Body of pancreas (tissue), 4 donors: ENCODE data around the gene RBM20.

Source experiments
- POLR2A ChIP-seq, 3 donors: fragments of 450-650 bp; IDR thresholded peaks; one replicate each; pipeline ENCODE4 v1.6.1; 2016; ENCODE audit warnings: antibody characterized with exemption in 3 of 3, mild to moderate bottlenecking in 2 of 3
- TF ChIP-seq, protein P1 (sequence below), 7 experiments: fragments of 450-650 bp in 4 of 7; fragments of 200-600 bp in 3 of 7; sonication (generic) in 3 of 7; IDR thresholded peaks; one replicate each; pipeline ENCODE4 v1.5.1; 2016 to 2019; ENCODE audit warnings: antibody characterized with exemption in 7 of 7

DNA sequence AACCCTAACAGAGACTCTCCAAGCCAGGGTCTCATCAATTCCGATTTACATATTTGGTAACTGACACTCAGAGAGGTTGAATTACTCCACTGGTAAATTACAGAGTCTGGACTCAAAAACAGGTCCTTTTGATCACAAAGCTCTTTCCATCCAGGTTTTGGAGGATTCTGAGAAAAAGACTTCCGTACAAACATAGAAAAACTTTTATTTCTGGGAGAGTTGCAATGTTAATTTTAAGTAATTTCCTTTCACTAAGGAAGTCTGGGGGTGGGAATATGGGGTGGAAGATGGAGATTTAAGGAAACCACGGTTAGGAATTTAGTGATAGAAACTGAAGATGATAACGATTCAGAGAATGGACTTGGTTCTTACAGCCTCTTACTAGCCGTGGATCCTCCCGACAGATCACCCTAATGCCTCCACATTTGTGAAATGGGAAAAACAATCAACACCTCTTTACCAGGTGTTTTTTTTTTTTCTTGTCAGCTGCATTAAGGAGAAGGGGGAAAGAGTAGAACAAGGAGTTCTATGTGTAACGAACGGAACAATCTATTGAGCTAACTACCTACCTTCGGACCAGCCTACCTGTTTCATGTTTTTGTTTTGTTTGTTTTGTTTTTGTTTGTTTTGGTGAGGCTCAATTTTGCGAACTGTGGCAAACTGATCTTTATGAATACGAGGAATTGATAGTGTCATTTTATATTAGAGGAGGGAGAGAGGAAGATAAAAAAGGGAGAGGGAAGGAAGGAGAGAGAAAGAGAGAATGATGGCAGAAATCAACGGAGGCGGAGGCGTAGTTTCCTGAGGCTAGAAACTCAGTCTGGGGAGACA, 1.7 kb upstream of the RBM20 start:
- TF ChIP-seq, protein P1, sequence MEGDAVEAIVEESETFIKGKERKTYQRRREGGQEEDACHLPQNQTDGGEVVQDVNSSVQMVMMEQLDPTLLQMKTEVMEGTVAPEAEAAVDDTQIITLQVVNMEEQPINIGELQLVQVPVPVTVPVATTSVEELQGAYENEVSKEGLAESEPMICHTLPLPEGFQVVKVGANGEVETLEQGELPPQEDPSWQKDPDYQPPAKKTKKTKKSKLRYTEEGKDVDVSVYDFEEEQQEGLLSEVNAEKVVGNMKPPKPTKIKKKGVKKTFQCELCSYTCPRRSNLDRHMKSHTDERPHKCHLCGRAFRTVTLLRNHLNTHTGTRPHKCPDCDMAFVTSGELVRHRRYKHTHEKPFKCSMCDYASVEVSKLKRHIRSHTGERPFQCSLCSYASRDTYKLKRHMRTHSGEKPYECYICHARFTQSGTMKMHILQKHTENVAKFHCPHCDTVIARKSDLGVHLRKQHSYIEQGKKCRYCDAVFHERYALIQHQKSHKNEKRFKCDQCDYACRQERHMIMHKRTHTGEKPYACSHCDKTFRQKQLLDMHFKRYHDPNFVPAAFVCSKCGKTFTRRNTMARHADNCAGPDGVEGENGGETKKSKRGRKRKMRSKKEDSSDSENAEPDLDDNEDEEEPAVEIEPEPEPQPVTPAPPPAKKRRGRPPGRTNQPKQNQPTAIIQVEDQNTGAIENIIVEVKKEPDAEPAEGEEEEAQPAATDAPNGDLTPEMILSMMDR (IDR thresholded peaks at IDR 0.05): no peak
- TF ChIP-seq POLR2A (IDR thresholded peaks at IDR 0.05): no peak
